Measurements from ENCODE around the gene CAPN14.
"Not testable (repeated sequence)": the region's sequence is repeated elsewhere in the genome, so short reads cannot be mapped to it uniquely, and the experiment has no call there.

CAPN14 gene

DNA sequence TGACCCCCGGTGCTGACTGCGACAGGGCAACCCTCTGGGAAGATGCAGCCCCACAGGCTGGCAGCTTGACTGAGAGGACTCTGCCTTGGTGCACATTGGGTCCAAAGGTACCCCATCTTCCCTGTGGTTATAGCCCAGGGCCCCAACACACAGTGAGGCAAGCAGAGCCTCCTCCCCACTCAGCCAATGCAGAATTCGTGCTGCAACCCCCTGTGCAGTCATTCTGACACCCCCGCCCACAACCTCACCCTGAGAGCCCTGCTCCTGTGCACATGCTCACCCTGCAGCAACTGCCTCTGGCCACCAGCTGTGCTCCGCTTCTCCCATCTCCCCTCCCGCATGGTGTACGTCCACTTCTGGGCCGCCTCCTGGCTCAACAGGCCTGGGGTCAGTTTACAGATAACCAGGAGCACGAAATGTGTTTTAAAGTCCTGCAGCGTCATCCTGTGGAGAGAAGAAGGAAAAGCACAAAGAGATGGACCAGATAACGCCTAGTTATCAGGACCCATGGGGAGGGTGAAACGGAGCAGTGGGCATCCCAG lies 24.4 kb downstream of the CAPN14 start:
- DNase-seq = no peak

- DNase-seq = no peak
Measured at GRCh38 chr2:31192396-31192795, 24.9 kb downstream of the CAPN14 start.

DNA sequence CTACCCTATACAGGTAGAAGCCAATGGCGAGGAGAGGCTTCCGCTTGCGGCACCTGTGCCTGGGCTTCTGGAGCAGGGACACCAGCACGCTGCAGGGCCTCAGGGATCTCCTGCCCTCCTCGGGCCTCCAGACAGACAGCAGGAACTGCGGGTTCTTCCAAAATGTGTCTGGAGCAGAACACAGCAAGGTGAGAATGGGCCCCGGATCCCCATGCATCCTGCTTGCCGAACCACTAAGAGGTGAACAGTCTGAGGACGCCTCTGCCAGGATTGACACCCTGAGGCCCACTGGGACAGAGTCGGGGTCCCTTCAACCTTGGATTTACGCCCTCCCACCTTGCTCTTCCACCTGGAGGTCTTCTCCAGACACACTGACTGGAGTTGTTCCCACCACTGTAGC lies 25.4 kb downstream of the CAPN14 start:
- DNase-seq = no peak

DNA sequence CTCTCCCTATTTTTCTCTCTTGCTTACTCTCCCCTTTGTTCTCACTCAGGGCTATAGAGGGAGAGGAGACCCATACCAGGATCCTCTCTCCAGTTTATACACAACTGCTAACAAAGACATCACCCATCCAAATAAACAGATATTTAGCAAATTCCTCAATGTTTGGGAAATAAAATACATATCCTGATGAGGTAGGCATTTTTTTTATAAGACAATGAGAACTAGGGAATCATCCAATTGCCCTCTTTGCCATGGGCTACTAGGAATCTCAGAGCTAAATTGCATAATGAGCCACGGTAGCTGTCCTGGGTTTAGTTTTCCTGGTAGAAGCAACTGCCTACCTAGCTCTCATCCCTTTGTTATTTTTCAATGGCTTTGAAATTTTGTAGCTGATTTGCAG lies 27.1 kb downstream of the CAPN14 start:
- no peak for DNase-seq

- no peak for DNase-seq
Measured at GRCh38 chr2:31189141-31189540, 28.2 kb downstream of the CAPN14 start.

DNA sequence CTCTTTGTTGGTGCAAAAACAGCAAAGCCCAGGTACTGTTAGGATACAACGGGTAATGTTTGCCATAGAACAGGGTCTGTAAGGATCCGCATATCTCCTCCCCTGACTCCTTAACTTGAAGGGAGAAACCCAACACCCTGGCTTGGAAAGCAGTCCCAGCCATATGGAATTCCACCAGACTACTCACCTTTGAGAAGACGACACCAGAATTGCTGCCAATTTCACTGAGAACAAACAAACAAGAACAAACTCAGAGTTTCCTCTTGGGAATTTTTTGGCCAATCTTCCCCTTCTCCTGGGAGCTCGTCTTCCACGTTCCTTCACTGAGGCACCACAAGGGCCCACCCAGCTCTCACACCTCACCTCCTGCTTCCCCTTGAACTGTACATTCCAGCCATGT lies 29.2 kb downstream of the CAPN14 start:
- DNase-seq = no peak

GRCh38 chr2:31187166-31187565 lies 30.1 kb downstream of the CAPN14 start:
- no peak for DNase-seq

GRCh38 chr2:31183973-31184372 lies 33.3 kb downstream of the CAPN14 start:
- not testable (repeated sequence) for DNase-seq

- DNase-seq = no peak
Measured at GRCh38 chr2:31176742-31177141, 40.6 kb downstream of the CAPN14 start.

DNA sequence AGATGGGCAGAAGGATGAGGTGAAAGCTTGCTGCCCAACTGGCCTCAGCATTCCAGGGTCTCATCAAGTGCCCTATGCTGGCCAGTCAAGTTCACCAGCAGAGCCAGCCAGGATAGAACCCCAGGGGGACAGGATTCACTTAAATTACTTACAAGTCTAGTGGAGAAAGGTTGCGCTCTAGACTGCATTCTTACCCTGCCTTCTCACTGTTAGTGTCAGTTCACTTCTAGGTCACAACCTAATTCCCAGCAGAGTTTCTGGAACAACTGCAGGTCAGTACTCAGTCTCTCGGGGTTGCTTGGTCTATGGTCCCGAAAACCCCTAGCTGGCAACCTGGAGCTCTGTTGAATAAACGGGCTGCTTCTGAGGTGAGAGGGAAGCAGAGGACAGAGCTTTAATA lies 46.2 kb downstream of the CAPN14 start:
- no peak for DNase-seq

- no peak for DNase-seq
Measured at GRCh38 chr2:31170071-31170698, 47.1 kb downstream of the CAPN14 start.

GRCh38 chr2:31168291-31168690 lies 49.0 kb downstream of the CAPN14 start:
- no peak for DNase-seq

- no peak for DNase-seq
Measured at GRCh38 chr2:31166925-31167324, 50.4 kb downstream of the CAPN14 start.

GRCh38 chr2:31163011-31163539 lies 54.2 kb downstream of the CAPN14 start:
- DNase-seq = no peak

DNA sequence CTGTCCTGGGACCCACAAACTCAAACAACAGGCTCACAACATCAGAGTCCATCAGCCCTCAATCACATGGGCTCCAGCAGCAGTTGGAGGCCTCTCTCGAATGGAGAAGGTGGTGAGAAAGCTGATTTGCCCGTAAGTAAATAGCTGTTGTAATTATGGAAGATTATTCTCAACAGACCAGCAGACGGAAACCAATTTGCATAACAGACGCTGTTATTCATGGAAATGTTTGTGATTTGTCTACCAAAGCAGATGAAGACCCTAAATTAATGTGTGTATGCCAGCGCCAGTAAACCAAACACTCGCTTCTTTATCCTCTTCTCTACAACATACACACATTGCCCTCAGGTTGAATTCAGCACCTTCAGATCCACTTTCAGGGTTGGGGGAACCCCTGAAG lies 55.7 kb downstream of the CAPN14 start:
- DNase-seq = no peak

DNA sequence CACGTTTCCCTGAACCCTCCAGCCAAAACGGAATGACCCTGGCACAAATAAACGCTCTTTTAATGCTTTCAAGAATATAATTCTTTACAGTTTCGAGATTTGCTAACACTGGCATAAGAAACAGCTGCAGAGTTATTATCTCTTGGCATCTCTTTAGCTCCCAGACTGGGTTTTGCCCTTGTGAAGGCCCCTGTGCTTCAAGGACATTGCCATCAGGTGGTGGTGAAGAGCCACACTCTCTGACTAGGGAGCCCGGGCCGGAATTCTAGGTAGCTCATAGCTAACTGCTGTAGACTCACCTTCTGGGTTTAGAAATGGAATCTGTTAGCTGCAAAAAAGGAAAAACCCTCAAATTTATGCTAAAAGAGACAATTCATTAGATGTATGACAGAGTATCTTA lies 65.8 kb downstream of the CAPN14 start:
- DNase-seq = no peak

DNA sequence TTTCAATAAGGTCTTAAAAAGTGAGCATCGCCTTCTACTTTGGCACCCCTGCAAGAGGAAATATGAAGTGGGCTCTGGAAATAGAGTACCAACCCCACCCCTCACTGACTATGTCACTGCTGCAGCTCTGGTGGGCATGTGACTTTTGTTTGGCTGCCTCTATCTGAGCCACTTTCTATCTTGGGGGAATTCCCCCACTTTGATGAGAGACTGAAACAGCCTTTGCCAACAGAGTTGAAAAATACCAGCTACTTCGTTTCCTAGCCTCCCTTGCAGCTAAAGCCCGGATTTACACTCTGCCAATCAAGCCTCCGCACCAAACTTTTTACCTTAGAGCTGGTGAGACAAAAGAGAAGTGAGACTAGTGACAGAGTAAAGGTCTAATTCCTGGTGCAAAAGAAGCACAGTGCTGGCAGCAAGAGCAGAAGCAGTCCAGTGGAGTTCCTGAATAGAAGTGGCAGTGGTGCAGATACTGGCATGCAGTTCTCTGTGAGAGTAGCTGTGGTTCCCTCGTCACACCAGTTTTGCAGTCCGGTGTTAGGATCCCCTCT lies 67.1 kb downstream of the CAPN14 start:
- no peak for DNase-seq

DNA sequence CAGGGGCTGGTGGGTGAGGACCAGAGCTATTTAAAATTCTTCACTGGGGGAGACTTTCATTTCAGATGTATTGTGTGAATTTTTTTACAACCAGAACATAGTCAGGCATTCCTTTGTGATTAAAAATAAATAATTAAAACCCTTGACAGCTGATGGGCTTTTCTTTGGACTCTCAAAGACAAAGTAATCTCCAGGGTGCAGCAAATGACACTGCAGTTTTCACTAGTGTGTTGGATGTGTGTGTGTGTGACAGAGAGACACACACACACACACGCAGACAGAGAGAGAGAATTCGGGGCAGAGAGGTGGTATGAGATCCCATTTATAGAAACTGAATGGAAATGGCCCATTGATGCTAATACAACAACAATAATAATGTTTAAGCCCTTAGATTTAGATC lies 68.8 kb downstream of the CAPN14 start:
- no peak for DNase-seq

DNA sequence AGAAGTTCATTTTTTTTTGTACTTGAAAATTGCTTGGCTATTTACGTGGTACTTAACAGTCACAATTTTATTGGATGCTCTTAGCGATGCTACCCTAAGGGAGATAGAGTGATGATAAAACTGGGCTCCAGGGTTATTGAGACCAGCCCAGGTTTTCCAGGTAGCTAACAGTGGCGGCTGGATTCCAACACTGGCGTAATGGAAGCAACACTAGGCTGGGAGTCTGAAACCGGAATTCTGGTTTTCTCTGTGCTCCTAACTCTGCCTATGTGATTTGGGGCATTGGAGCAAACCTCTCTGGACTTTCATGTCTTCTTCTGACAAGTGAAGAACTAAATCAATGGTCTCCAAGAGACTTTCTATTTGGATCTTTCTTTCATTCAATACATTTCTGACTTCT lies 69.7 kb downstream of the CAPN14 start:
- no peak for DNase-seq

DNA sequence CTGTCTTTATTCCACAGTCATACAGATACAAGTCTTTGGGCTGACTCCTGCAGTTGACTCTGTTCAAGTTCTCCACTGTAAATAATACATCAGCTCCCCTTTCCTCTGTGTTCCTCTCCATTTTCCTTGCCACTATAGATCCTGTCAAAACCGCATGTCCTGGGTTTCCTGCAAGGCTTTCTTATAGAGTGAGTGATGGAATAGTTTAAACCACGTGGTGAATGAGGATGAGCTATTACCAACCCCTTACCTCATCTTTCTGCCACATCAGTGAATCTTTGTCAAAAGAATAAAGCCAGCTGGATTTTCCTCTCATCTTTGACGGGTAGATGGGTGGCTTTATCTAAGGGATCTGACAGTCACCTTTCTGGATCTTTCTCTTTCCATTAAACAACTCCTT lies 75.2 kb downstream of the CAPN14 start:
- DNase-seq = no peak

DNA sequence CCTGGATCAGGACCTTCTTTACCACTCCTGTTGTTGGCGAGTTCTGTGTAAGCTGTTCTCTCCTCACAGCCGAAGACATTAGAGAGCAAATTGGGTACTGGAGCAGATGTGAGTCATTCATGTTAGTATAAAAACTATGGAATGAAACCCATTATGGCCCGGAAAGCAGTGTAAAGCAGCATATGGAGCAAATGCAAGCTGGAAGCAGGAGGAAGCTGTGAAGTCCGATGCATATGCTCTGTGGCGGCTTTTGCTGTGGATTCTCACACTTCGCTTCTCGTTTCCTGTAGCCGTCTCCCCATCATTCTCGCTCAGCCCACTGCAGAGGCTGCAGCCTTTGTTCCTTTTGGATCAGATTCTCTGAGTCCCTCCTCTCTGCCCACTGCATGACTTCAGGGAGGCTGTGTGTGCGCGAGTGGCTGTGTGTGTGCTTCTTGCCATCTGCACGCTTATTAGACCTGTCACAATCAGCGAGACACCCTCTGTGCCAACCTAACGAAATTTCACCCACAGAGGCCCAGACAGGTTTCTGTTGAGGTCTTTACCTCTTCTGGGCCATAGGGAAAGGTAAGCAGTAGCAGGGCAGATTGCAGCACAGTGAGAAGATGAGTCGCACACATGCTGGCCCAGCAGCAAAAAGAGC lies 75.8 kb downstream of the CAPN14 start:
- DNase-seq = no peak

DNA sequence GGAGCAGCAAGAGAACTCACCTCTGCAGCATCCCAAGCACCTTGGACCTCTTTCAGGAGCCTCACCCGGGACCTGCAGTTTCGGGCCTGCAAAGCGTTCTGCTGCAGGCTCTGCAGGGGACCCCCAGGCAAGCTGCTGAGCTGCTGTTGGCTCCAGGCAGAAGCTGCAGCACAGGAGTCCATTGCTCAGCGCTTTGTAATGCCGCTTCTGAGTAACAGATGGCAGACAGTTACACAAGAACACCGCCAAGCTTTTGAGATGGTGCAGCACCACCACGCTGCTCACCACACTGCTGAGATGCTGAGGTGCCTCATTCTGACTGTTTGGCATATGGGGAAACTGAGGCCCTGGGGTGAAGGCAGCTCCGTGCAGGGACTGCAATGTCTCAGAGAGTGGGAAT lies 77.2 kb downstream of the CAPN14 start:
- no peak for DNase-seq

GRCh38 chr2:31139671-31140070 lies 77.6 kb downstream of the CAPN14 start:
- no peak for DNase-seq

All from T1000 (cell line).